IPS-18a (cell line): ENCODE data around the gene PLEKHG7.
"Not testable (repeated sequence)": the region's sequence is repeated elsewhere in the genome, so short reads cannot be mapped to it uniquely, and the experiment has no call there.

Experiments
- H3K27ac ChIP-seq: one replicate; pipeline ENCODE4 v1.5.1; 2013; ENCODE audit warnings: low read length
- H3K27me3 ChIP-seq: one replicate; pipeline ENCODE4 v1.6.1; 2013; ENCODE audit warnings: mild to moderate bottlenecking, low read length; ENCODE audit not compliant: control insufficient read depth, insufficient read depth
- H3K36me3 ChIP-seq: one replicate; pipeline ENCODE4 v1.6.1; 2013; ENCODE audit warnings: low read depth, low read length; ENCODE audit not compliant: control insufficient read depth
- H3K4me1 ChIP-seq: one replicate; pipeline ENCODE4 v1.6.1; 2013; ENCODE audit warnings: low read depth, low read length; ENCODE audit not compliant: control insufficient read depth
- H3K4me3 ChIP-seq: one replicate; pipeline ENCODE4 v1.5.1; 2013; ENCODE audit warnings: low read length
- H3K9ac ChIP-seq: one replicate; pipeline ENCODE4 v1.6.1; 2013; ENCODE audit warnings: mild to moderate bottlenecking, low read length, moderate library complexity
- H3K9me3 ChIP-seq: one replicate; pipeline ENCODE4 v1.6.1; 2013; ENCODE audit warnings: low read depth, low read length; ENCODE audit not compliant: control insufficient read depth

The PLEKHG7 gene

DNA sequence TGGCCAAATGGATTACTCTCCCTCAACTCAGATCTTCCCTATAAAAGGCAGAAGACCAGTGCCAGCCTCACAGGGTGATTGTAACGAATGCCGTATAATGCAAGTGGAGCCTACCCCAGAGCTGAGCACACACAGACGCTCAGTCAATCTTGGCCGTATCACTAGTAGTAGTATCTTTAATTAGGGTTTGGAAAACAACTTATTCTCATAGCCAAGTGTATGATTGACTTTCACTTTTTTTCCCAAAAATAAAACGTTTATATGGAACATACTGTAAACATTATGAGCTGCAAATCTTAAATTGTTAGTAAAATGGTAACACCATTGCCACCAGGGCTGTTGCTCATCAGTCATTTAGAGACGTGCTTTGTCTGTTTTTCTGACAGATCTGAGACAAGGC is 30.4 kb downstream of the PLEKHG7 start:
- Histone ChIP-seq H3K4me3 (no peak overlapping the region), H3K4me1 (peaks cover 3% of the 10 kb centered on the region), H3K36me3 (no peaks in the 10 kb centered on the region), H3K27ac (no peak overlapping the region), H3K9ac (no peak overlapping the region), H3K9me3 (no peaks in the 10 kb centered on the region), H3K27me3 (no peaks in the 10 kb centered on the region)

DNA sequence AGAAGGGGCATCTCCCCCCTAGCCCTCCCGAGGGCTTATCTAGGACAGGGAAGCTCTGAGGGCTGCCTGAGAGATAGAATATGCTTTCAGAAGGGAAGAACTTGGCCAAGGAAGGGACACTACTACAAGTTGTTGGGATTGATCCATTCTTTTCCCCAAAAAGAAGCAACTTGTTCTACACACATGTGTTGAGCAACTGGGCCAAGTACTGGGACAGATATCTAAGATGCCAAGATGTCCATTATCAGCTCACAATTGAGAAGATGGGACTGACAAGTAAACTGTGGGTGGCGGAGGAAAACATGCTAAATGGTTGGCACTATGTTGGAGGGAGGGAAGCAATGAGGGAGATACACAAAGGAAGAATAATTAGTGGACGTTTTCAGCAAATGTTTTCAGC is 30.9 kb downstream of the PLEKHG7 start:
- Histone ChIP-seq H3K9me3 (no peaks in the 10 kb centered on the region), H3K4me3 (no peak overlapping the region), H3K4me1 (peaks cover 3% of the 10 kb centered on the region), H3K27ac (no peak overlapping the region), H3K36me3 (no peaks in the 10 kb centered on the region), H3K27me3 (no peaks in the 10 kb centered on the region), H3K9ac (no peak overlapping the region)

DNA sequence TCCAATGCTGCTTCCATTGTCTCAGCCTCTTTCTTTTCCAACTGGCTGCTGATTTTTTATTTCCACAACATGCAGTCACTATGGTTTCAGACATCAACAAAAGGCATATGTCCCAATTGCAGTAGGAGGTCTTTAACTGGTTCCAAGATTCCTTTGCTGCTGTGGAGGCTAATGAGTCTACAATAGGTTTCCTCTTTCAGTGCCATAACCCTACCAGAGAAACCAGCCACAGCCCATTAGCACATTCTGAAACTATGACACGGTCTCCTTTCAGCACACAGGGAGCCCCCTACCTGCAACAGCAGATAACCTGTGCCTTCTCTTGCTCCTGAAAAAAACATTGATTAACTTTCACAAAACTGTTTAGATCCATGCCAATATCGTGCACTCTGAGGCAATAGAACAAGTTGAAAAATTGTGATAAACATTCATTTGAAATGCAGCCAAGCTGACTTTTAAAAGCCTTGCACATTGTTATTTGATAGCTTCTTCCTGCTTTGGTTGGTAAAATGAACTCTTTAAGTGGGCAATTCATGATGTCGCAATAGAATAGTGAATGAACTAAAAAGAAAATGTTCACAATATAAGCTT is 32.4 kb downstream of the PLEKHG7 start:
- Histone ChIP-seq H3K27ac (no peak overlapping the region), H3K4me3 (no peak overlapping the region), H3K36me3 (no peaks in the 10 kb centered on the region), H3K4me1 (peaks cover 3% of the 10 kb centered on the region), H3K9ac (no peak overlapping the region), H3K9me3 (no peaks in the 10 kb centered on the region), H3K27me3 (no peaks in the 10 kb centered on the region)

DNA sequence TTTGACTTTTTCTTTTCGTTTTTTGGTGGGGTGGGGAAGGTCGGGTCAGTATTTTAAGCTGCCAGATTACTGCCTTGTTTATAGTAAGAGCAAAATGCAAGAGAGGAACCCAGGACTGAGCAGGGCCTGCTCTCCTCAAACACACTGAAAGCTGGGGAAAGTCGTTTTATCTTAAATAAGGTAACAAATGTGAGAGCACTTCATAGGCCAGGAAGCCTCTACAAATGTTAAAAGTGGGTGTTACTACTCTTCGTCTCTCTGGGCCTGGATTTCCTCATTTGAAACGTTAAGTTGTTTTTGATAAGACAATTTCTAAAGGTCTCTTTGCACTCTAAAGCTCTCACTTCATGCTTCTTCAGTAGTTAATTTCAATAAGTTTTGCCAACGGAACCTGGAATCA is 33.8 kb downstream of the PLEKHG7 start:
- Histone ChIP-seq H3K27me3 (no peaks in the 10 kb centered on the region), H3K4me3 (no peak overlapping the region), H3K27ac (no peak overlapping the region), H3K9me3 (no peaks in the 10 kb centered on the region), H3K9ac (no peak overlapping the region), H3K4me1 (peaks cover 3% of the 10 kb centered on the region), H3K36me3 (no peaks in the 10 kb centered on the region)

DNA sequence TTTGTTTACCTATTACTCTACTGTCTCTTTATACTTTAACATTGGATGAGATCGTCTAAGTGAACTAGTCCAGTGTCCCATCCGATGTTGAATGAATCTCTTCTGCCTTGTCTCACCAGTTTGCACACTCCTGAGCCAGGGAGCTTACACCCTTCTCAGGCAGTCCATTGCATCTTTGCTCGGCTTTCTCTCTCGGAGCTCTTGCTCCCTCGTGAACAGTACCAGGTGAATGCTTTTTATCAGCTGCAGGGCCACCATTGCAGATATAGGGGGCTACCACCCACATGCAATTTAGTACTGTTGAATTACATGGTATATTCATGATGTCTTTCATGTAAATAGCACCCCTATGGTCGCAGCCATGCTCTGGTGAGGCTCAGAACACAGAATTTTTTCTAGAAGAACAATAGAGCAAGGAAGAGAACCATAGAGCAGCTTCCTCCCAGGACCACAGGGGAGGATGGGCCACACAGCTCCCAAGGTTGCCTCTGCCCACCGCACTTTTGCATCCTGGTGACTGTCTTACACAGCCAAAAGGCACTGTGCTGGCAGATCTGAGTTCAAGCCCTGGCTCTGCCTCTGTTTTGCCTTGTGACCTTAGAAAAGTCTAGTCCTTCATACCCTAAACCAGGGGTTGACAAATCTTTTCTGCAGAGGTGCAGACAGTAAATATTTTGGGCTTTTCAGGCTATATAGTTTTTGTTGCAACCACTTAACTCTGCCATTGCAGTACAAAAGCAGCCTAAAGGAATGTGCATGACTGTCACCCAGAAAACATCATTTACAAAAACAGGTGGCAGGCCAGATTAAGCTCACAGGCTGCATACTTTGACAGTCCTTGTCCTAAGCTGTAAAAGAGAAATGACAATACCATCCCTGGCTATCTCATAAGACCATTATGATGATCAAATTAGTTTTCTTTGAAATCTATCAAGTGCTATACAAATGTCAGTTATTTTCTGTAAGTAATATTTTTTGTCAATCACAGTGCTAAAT is 35.4 kb downstream of the PLEKHG7 start:
- no peaks in the 10 kb centered on the region for H3K9me3 ChIP-seq
- H3K27me3 ChIP-seq: no peaks in the 10 kb centered on the region
- no peak overlapping the region for H3K4me3 ChIP-seq
- H3K27ac ChIP-seq: no peak overlapping the region
- no peaks in the 10 kb centered on the region for H3K36me3 ChIP-seq
- peaks cover 3% of the 10 kb centered on the region for H3K4me1 ChIP-seq
- H3K9ac ChIP-seq: no peak overlapping the region

DNA sequence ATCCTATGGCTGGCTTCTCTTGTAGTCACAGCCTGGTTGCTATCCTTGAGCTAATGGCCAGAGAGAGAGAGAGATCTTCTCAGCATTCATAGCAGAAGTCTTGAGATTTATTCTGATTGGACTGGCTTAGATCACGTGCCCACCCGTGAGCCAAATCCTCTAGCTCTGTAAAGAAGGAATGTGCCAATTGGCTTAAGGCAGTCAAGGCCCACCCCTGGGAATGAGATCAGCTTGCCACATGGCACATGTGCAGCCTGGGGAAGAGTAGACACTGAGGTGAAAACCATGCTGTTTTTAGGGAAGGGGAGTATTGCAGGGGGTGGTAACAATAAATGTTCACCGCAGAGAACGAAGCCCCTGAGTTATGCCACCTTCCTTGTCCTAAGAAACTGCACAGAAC is 36.3 kb downstream of the PLEKHG7 start:
- H3K27me3 ChIP-seq: no peaks in the 10 kb centered on the region
- H3K4me3 ChIP-seq: no peak overlapping the region
- H3K36me3 ChIP-seq: no peaks in the 10 kb centered on the region
- H3K4me1 ChIP-seq: peaks cover 3% of the 10 kb centered on the region
- no peak overlapping the region for H3K9ac ChIP-seq
- H3K9me3 ChIP-seq: no peaks in the 10 kb centered on the region
- H3K27ac ChIP-seq: no peak overlapping the region

DNA sequence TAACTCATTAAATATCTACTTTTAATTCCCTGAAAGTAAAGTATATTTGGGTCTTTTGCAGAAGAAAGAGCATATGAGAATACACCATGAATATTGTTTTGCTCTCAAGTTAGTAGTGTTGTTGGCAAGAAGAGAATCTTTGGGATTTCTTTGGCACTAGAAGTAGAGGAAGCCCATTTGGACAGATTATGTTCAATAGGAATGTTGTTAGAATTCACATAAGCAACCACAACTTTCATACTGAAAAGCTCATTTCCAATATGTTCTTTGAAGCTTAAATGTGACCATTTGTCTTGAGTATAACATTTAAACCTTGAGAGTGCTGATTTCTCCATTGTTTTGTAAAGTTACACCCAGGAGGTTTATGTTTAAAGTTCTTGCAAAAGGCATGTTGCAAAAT is 37.6 kb downstream of the PLEKHG7 start:
- no peak overlapping the region for H3K4me3 ChIP-seq
- peaks cover 3% of the 10 kb centered on the region for H3K4me1 ChIP-seq
- no peak overlapping the region for H3K27ac ChIP-seq
- H3K36me3 ChIP-seq: no peaks in the 10 kb centered on the region
- H3K9me3 ChIP-seq: no peaks in the 10 kb centered on the region
- no peaks in the 10 kb centered on the region for H3K27me3 ChIP-seq
- no peak overlapping the region for H3K9ac ChIP-seq

DNA sequence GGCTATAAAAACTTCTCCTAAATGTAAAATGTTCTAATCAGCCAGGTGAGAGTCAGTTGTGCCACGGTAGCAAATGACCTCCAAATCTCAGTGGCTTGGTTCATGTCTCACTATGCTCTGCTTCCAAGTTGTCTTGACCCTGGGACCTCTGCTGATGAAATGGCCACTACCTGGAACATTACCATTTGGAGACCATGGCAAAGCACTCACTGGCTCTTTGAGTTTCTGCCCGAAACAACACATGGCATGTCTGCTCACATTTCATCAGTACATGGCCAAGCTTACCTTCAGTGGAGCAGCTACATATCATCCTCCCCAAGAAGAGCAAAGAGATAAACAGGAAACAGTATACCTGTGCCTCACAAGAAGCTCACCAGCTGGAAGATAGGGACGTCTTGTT is 40.2 kb downstream of the PLEKHG7 start:
- no peak overlapping the region for H3K27ac ChIP-seq
- no peaks in the 10 kb centered on the region for H3K27me3 ChIP-seq
- H3K9me3 ChIP-seq: no peaks in the 10 kb centered on the region
- peaks cover under 1% of the 10 kb centered on the region for H3K4me1 ChIP-seq
- H3K36me3 ChIP-seq: no peaks in the 10 kb centered on the region
- no peak overlapping the region for H3K9ac ChIP-seq
- H3K4me3 ChIP-seq: no peak overlapping the region

DNA sequence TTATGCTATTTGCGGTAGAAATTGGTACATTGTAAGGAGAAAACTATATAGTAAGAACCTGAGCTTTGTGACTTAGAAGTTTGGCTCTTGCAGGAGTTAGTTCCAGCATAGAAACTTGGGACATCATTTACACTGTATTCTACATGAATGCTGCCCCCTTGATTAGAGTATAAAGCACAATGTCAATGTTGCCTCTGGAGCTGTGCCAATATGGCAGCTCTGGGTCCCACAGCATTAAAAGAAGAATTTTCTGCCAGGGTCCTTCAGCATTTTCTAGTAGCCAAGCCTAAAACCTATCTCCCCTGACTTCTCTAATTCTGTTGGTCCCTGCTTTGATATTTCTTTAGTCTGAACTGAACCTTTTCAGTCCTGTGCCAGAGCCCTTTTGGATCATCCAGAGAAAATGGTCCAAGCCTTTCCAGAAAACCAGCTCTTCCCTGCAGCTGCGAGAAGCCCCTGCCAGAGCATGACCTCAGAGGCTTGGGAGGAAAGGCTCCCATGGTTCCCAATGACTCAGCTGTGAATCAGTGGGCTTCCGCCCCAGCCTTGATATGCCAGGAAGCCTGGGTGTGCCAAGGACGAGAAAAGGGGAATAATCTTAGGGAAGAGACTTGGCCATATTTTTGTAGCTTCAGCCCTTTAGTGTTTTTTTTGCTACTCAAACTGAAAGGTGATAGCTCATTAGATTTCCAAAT is 43.2 kb downstream of the PLEKHG7 start:
- no peak overlapping the region for H3K9ac ChIP-seq
- H3K4me3 ChIP-seq: no peak overlapping the region
- H3K36me3 ChIP-seq: no peaks in the 10 kb centered on the region
- H3K27me3 ChIP-seq: no peaks in the 10 kb centered on the region
- no peaks in the 10 kb centered on the region for H3K9me3 ChIP-seq
- no peak overlapping the region for H3K27ac ChIP-seq
- H3K4me1 ChIP-seq: no peaks in the 10 kb centered on the region

DNA sequence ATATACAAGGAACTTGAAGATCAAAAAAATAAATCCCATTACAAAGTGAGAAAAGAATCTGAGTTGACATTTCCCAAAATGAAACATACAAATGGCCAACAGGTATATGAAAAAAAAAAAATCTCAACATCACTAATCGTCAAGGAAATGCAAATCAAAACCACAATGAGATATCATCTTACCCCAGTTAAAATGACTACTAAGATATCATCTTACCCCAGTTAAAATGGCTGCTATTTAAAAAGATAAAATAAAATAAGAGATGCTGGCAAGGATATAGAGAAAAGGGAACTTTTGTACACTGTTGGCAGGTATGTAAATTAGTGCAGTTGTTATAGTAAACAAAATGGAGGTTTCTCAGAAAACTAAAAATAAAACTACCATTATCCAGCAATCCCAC is 44.4 kb downstream of the PLEKHG7 start:
- no peak overlapping the region for H3K27ac ChIP-seq
- no peaks in the 10 kb centered on the region for H3K9me3 ChIP-seq
- H3K4me1 ChIP-seq: no peaks in the 10 kb centered on the region
- H3K36me3 ChIP-seq: no peaks in the 10 kb centered on the region
- H3K27me3 ChIP-seq: no peaks in the 10 kb centered on the region
- H3K9ac ChIP-seq: no peak overlapping the region
- no peak overlapping the region for H3K4me3 ChIP-seq

DNA sequence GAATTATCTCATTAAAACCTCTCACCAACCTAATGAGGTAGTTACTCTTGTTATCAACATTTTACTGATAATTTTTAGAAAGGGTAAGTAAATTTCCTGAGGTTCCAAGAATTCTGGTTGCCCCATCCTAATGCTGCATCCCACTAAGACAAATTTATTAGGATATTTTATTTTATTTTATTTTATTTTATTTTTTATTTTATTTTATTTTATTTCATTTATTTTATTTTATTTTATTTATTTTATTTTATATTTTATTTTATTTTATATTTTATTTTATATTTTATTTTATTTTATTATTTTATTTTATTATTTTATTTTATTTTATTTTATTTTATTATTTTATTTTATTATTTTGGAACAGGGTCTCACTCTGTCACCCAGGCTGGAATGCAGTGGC is 46.9 kb downstream of the PLEKHG7 start:
- not testable (repeated sequence) for H3K9ac ChIP-seq, H3K4me3 ChIP-seq, H3K9me3 ChIP-seq, H3K27ac ChIP-seq, H3K4me1 ChIP-seq, H3K27me3 ChIP-seq, H3K36me3 ChIP-seq
